ENCODE results near the gene PDCL2.

- TF ChIP-seq CTCF (IDR thresholded peaks at IDR 0.05) (no peak), EZH2 (IDR thresholded peaks at IDR 0.05; ENCODE audit: borderline replicate concordance, insufficient read depth, low read depth, low read length, poor library complexity, severe bottlenecking) (no peak)
Measured at GRCh38 chr4:55588160-55588559, 3.9 kb downstream of the PDCL2 start.
